ACC112 (cell line): ENCODE measurements around the gene FST.
A peak's percentile ranks its signal among the peaks of the same experiment; 100 is the strongest.

Experiments
- H2AFZ ChIP-seq: fragments of 200-600 bp; sonication (generic); one replicate; pipeline ENCODE4 v1.6.0; 2017; ENCODE audit warnings: antibody characterized with exemption, low read length; ENCODE audit not compliant: unreplicated experiment
- H3K27ac ChIP-seq: fragments of 200-600 bp; sonication (generic); 2 replicates; pipeline ENCODE4 v1.5.1; 2014; ENCODE audit warnings: low read depth, mild to moderate bottlenecking, antibody characterized with exemption, low read length, moderate library complexity
- H3K27me3 ChIP-seq: fragments of 200-600 bp; sonication (generic); 2 replicates; pipeline ENCODE4 v1.6.1; 2014; ENCODE audit warnings: mild to moderate bottlenecking, antibody characterized with exemption, low read length, moderate library complexity, mixed read lengths; ENCODE audit not compliant: insufficient read depth
- H3K36me3 ChIP-seq: fragments of 200-600 bp; sonication (generic); 2 replicates; pipeline ENCODE4 v1.6.1; 2016; ENCODE audit warnings: mild to moderate bottlenecking, antibody characterized with exemption, low read length, moderate library complexity, mixed read lengths; ENCODE audit not compliant: insufficient read depth
- H3K4me1 ChIP-seq: fragments of 200-600 bp; sonication (generic); one replicate; pipeline ENCODE4 v1.6.1; 2016; ENCODE audit warnings: low read length, mixed read lengths; ENCODE audit not compliant: insufficient read depth, unreplicated experiment, control insufficient read depth
- H3K4me3 ChIP-seq: fragments of 200-600 bp; sonication (generic); 2 replicates; pipeline ENCODE4 v1.5.1; 2014; ENCODE audit warnings: mild to moderate bottlenecking, low read depth, low read length
- H3K79me2 ChIP-seq: fragments of 200-600 bp; sonication (generic); one replicate; pipeline ENCODE4 v1.6.0; 2016; ENCODE audit warnings: low read length; ENCODE audit not compliant: control insufficient read depth, unreplicated experiment, insufficient read depth

The FST gene

GRCh38 chr5:53482717-53483638 lies 2.5 kb downstream of the FST start:
- Histone ChIP-seq H3K4me1 (peaks cover 4% of the 10 kb centered on the region), H3K36me3 (peaks cover 6% of the 10 kb centered on the region; the same call in 1 of the 2 replicates), H3K27me3 (no peaks in the 10 kb centered on the region), H3K27ac (no peak overlapping the region), H2AFZ (peak overlapping the region; percentile 42), H3K79me2 (peaks cover 3% of the 10 kb centered on the region), H3K4me3 (peak overlapping the region; percentile 84)

- no peak overlapping the region for H3K27ac ChIP-seq
- H3K27me3 ChIP-seq: no peaks in the 10 kb centered on the region
- H3K4me1 ChIP-seq: peaks cover 4% of the 10 kb centered on the region
- H2AFZ ChIP-seq: no peak overlapping the region
- peaks cover 6% of the 10 kb centered on the region; the same call in 1 of the 2 replicates for H3K36me3 ChIP-seq
- no peak overlapping the region for H3K4me3 ChIP-seq
- H3K79me2 ChIP-seq: no peaks in the 10 kb centered on the region
Measured at GRCh38 chr5:53487436-53487835, 7.0 kb downstream of the FST start.

GRCh38 chr5:53488195-53488722 lies 7.8 kb downstream of the FST start:
- H3K4me3 ChIP-seq: no peak overlapping the region
- H3K36me3 ChIP-seq: peaks cover 6% of the 10 kb centered on the region; the same call in 1 of the 2 replicates
- H3K27ac ChIP-seq: no peak overlapping the region
- no peaks in the 10 kb centered on the region for H3K4me1 ChIP-seq
- no peaks in the 10 kb centered on the region for H3K79me2 ChIP-seq
- no peaks in the 10 kb centered on the region for H3K27me3 ChIP-seq
- H2AFZ ChIP-seq: no peak overlapping the region

- no peaks in the 10 kb centered on the region for H3K4me1 ChIP-seq
- no peak overlapping the region for H2AFZ ChIP-seq
- no peaks in the 10 kb centered on the region for H3K27me3 ChIP-seq
- H3K4me3 ChIP-seq: no peak overlapping the region
- H3K79me2 ChIP-seq: no peaks in the 10 kb centered on the region
- peak overlapping the region; percentile 47 for H3K27ac ChIP-seq
- H3K36me3 ChIP-seq: no peaks in the 10 kb centered on the region
Measured at GRCh38 chr5:53490747-53491146, 10.3 kb downstream of the FST start.

- H3K27me3 ChIP-seq: no peaks in the 10 kb centered on the region; the same call in 1 of the 2 replicates
- H3K4me1 ChIP-seq: no peaks in the 10 kb centered on the region
- no peak overlapping the region for H3K27ac ChIP-seq
- no peaks in the 10 kb centered on the region for H3K36me3 ChIP-seq
- H2AFZ ChIP-seq: no peak overlapping the region
- no peaks in the 10 kb centered on the region for H3K79me2 ChIP-seq
- no peak overlapping the region for H3K4me3 ChIP-seq
Measured at GRCh38 chr5:53501054-53501453, 20.6 kb downstream of the FST start.

GRCh38 chr5:53503562-53504218 lies 23.3 kb downstream of the FST start:
- no peaks in the 10 kb centered on the region for H3K4me1 ChIP-seq
- H3K4me3 ChIP-seq: no peak overlapping the region
- H3K36me3 ChIP-seq: no peaks in the 10 kb centered on the region
- H3K27ac ChIP-seq: no peak overlapping the region
- H2AFZ ChIP-seq: no peak overlapping the region
- no peaks in the 10 kb centered on the region for H3K79me2 ChIP-seq
- no peaks in the 10 kb centered on the region; the same call in 1 of the 2 replicates for H3K27me3 ChIP-seq

GRCh38 chr5:53507013-53507412 lies 26.6 kb downstream of the FST start:
- Histone ChIP-seq H3K36me3 (no peaks in the 10 kb centered on the region), H3K4me1 (no peaks in the 10 kb centered on the region), H3K4me3 (no peak overlapping the region), H3K27ac (no peak overlapping the region), H3K79me2 (no peaks in the 10 kb centered on the region), H2AFZ (no peak overlapping the region), H3K27me3 (no peaks in the 10 kb centered on the region)

- Histone ChIP-seq H3K27me3 (no peaks in the 10 kb centered on the region), H3K4me3 (no peak overlapping the region), H3K4me1 (no peaks in the 10 kb centered on the region), H3K36me3 (no peaks in the 10 kb centered on the region), H2AFZ (no peak overlapping the region), H3K27ac (no peak overlapping the region), H3K79me2 (no peaks in the 10 kb centered on the region)
Measured at GRCh38 chr5:53508125-53508524, 27.7 kb downstream of the FST start.

- Histone ChIP-seq H3K36me3 (no peaks in the 10 kb centered on the region), H3K4me3 (no peak overlapping the region), H3K27me3 (no peaks in the 10 kb centered on the region), H2AFZ (no peak overlapping the region), H3K4me1 (no peaks in the 10 kb centered on the region), H3K79me2 (no peaks in the 10 kb centered on the region), H3K27ac (no peak overlapping the region)
Measured at GRCh38 chr5:53512539-53512938, 32.1 kb downstream of the FST start.

GRCh38 chr5:53515988-53516387 lies 35.6 kb downstream of the FST start:
- Histone ChIP-seq H3K79me2 (no peaks in the 10 kb centered on the region), H3K27me3 (no peaks in the 10 kb centered on the region; the same call in 1 of the 2 replicates), H2AFZ (no peak overlapping the region), H3K36me3 (no peaks in the 10 kb centered on the region), H3K27ac (no peak overlapping the region), H3K4me1 (no peaks in the 10 kb centered on the region), H3K4me3 (no peak overlapping the region)
